Activated CD4-positive, alpha-beta T cell treated with anti-CD3 and anti-CD28 coated beads for 48 hours (primary cell): ENCODE results near the gene SERPINB1.
A peak's percentile ranks its signal among the peaks of the same experiment; 100 is the strongest.
"Not testable (repeated sequence)": the region's sequence is repeated elsewhere in the genome, so short reads cannot be mapped to it uniquely, and the experiment has no call there.

ENCODE experiments used
- DNase-seq: peaks from one replicate; pipeline ENCODE4 v3.0.0-alpha.2; 2020

The SERPINB1 gene

DNA sequence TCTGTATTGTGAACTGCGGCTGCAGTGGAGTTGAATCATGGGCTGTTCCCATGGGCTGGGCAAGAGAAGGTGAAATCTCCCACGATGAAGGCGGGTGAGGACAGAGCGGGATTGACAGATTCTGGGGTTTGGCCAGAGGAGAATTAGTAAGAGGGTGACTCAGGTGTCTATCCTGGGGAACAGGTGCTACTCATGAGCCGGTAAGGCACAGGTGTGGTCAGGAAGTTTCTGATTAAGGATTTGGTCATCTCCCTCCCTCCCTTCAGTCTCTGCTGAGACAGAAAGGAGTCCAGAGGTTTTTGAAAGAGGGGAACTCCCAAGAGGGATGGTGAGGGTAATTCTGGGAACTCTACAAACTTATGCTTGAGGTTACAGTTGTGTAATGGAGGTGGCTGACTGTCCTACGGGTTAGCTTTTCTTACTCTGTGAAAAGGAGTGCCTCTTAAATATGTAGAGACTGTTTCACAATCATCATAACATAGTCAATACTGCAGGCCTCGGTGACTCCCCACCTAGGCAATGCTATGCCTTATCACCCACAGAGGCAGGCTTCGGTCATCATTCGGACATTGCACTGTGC is 31.5 kb downstream of the SERPINB1 start:
- no peak for DNase-seq

DNA sequence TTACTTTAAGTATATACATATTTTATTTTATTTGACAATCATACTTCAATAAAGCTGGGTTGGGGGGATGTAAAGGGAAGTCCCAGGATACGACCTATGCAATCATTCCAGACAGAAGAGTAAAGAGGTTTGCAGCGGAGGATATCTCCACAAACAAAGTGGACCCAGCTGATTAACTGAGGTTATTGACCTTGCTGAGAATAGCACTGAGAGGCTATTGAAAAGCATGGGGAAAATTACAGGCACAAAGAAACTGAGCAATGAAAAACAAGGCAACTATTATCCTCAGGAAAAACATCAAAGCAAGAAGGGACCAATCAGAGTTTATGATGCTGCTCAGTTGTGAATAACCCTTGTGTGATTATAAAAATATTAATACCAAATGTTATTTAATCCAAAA is 32.6 kb downstream of the SERPINB1 start:
- no peak for DNase-seq

DNA sequence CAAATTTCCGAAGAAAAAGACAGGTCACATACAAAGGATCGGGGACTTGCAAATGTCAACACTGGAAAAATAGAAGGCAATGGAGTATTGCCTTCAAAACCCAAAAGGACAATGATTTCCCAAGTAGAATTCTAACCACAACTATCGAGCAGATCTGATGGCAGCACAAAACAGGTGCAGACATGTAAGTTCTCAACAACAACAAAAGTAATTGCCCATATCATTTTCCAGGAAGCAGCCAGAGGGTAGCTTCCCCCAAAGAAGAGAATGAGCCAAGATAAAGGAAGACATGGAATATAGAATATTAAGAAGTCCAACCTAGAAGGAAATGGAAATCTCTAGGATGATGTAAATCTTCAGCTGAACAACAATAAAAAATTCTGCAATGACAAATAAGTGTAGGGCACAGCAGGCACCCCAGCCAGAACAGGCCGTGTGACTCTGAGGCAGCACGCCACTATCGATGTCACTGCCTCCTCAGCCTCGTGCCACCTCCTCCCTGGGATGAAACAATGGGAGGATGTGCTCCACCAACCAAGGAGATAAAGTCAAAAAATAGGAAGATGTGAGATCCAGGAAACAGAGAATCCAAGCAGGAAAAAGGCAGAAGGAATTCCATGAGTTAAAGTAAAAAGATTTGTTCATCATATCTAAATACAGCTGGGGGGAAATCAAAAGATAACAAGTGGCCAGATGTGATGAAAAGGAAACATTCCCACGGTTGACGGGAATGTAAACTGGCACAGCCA is 34.1 kb downstream of the SERPINB1 start:
- DNase-seq, result no peak

DNA sequence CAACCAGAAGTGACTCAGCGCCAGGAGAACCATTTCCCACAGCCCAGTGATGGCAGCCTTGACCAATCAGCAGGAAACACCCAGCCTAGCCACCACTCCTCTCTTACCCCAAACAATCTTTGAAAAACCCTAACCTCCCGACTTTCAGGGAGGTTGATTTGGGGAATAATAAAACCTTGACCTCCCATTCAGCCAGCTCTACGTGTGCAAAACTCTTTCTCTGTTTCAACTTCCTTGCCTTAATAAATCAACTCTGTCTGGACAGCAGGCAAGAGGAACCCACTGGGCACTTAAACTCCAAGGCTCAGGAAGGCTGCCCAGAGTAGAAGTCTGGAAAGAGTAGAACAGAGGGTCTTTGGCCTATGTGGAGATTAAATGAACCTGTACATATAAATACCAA is 35.0 kb downstream of the SERPINB1 start:
- no peak for DNase-seq

DNA sequence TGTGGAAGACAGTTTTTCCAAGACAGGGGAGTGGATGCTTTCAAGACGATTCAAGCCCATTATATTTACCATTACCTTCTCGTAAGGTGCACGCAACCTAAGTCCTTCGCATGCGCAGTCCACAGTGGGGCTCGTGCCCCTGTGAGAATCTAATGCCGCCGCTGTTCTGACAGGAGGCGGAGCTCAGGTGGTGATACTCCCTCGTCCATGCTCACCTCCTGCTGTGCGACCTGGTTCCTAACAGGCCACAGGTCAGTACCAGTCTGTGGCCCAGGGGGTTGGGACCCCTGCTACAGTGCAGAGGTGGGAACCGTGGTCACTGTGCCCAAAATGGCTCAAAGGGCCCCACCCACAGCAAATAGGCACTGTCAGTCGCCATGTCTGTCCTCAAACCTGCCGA is 36.6 kb downstream of the SERPINB1 start:
- DNase-seq, result no peak

DNA sequence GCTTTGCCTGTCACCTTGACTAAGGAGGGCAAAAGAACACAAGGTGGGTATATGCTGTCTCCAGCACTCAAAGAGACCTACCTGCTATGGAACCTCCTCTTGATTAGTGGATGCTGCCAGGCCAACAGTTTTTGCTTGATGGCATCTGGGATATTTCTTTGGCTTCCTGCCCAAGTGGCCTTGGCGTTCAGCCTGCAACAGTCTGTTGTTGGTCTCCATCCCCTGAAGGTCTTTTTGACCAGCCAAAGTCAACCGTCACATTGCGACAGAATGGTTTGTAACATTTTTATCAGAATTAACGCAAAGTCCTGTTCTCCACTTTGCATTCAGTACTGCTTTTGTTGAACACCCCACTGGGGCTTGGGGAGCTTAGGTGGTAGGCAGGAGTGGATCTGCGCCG is 37.1 kb downstream of the SERPINB1 start:
- no peak for DNase-seq

DNA sequence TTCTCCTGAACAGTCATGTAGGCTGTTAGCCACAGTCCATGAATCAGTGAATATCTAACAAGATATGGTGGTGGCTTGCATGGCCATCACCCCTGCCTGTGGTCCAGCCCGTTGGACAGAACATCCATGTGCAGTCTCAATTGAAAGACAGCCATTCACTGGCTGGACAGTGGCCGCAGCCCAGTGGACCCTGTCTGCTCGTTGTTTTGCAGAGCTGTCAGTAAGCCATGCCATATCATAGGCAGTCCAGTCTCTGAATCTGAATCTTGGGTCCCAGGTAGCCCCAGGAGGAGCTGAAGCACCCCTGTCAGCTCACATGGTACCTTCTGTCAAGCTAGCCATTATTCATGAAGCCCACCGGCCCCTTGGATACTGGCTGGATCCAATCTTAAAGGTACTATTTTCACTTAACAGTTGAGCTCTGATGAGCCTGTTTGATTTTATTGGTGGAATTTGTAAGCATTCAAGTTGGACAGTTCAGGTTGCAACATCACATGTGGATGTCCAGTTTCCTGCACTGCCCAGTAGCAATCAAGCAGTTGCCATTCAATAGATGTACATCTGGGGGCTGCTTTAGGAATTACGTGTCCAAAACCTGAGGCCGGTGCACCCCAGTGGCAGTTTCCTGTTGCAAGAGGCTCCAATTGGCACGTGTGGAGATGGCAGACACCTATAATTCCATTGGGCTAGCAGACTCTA is 37.8 kb downstream of the SERPINB1 start:
- no peak for DNase-seq

DNA sequence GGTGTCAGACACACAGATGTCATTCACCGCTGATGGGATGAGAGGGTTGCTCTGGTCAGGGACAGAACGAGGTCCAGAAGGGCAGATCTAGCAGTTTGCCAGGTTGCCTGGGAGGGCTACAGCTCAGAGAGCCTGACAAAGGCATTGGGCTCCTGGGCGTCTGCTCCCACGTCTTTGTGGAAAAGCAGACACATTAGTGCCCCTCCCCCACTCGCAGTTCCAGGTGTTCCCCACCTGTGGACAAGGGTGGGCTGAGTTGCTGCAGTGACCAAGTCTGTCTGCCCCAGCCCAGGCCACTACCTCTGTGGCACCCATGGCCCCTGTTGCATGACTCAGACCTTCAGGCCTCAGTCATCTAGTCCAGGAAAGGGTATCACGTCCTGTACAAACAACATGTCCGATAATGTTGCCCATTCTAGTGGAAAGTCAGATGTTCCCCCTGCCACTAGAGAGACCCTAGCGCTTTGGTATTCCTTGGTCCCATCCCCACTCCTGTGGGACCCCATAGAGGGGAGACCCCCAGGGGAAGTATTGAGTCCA is 39.1 kb downstream of the SERPINB1 start:
- no peak for DNase-seq

DNA sequence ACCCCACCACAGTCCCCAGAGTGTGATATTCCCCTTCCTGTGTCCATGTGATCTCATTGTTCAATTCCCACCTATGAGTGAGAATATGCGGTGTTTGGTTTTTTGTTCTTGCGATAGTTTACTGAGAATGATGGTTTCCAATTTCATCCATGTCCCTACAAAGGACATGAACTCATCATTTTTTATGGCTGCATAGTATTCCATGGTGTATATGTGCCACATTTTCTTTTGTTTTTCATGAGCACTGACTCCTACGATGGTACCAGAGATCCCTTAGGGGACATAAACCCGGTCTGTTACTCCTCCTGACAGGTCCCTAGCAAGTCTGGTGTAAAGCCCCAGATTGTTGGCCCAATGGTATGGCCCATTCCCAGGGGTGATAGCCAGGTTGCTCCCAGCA is 40.0 kb downstream of the SERPINB1 start:
- not testable (repeated sequence) for DNase-seq

DNA sequence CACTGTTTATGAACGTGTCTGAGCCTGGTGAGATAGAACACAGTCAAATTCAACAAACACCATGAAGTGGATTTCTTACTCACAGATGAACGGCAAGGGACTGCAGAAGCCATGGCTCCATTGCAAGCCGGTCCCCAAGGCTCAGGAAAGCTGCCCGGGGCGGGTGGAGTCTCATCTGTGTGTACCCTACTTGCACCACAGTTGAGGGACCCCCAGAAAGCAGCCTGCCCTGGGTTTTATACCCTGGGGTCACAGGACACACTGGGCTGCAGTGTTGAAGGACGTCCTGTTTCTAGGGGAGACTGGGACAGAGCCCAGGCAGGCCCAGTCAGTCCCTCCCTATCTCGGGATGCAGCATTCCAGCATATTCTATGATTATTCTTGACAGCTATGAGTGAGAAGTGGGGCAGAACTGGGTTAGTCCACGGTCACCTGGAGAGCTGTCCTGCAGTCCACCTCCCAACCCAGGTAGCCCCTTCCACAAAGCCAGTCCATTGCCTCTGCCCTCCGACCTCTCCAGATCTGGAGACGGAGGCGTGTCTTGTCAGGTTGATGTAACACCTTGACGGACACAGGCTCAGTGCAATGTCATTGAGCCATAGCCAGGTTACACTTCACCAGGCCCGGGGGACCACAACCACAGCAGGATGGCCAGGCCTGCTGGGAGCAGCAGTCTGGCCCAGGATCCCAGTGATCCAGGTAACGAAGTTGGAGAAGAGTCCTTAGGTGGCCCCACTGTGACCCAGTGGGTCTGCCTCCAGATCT is 40.9 kb downstream of the SERPINB1 start:
- no peak for DNase-seq

DNA sequence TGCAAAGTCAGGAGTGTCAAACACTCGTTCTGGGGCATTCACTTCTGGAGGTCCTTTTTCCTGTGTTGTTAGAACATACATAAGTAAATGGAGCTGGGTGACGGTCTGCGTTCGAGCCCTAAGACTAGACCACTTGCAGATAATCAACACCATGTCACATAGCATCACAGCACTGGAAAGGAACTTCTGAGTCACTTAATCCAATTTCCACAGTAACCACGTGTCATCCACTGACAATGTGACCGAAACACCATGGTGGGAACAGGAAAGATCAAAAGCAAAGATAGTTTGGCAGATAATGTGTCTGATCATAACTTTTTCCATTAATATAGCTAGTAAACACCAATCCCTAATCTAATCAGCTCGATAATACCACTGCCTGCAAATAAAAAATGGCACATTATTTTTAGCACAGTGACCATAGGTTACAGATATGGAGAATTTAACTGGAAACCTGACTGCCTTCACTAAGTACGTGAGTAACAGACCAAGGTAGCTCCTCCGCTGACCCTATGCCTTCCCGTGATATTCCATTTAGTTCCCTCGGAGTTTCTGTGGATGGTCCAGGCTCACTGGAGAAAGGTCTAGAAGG is 41.6 kb downstream of the SERPINB1 start:
- DNase-seq, result no peak

DNA sequence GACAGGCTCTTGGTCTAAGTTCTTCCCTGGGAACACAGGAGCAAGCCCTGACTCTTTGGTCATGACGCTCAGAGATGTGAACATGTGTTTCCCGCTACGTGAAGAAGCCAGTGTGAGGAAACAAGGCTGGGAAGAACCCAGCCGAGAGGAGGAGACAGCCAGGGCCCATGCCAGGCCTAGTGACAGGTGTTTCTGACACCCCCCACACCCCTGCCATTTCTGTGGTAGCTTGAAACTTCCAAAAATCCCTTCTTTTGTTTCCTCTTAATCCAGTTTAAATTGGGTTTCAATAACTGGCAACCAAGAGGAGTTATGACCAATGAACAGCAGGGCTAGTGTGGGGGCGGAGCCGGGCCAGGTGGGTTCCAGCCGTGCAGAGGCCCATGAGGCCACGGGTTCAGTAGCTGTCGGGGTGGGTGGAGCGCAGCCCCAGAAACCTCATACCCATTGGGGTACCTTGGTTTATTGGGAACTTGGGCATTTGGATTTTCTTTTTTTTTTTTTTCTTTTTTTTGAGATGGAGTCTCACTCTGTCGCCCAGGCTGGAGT is 43.0 kb downstream of the SERPINB1 start:
- no peak for DNase-seq

DNA sequence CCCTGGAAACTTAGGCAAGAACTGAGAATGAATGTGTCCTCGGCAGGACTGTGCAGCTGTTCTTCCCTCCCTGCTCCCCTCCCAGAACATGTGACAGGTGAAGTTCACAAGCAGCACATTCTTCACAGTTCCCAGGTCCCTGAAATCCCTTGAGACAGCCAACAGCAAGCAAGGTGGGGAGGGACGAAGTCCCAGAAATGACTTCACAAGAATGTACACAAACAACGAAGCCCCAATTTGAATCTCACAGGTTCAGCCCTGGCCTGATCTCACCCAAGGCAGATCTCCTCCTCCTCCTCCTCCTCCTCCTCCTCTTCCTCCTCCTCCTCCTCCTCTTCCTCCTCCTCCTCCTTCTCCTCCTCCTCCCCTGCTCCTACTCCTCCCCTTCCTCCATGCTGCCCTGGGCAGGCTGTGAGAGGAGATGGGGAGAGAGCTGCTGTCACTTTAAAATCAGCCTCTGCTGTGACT is 44.1 kb downstream of the SERPINB1 start:
- no peak for DNase-seq

DNA sequence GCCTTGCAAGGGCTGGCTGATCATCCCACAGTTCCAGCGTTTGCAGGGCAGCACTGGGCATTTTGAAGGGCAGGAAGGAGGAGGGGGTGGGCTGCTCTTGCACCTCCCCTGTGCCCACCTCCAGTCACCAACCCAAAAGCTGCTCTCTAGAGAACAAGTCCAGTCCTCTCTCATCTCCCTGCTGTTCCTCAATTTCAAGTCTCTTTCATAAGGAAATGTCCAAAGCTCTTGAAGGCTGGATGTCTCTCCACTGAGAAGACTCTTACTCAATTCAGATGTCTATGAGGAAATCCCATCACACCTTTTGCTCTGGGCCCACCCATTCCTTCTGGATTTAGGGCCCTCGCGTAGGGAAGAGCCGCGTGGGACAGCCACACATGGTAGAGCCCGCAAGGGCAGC is 44.8 kb downstream of the SERPINB1 start:
- DNase-seq, result no peak

DNA sequence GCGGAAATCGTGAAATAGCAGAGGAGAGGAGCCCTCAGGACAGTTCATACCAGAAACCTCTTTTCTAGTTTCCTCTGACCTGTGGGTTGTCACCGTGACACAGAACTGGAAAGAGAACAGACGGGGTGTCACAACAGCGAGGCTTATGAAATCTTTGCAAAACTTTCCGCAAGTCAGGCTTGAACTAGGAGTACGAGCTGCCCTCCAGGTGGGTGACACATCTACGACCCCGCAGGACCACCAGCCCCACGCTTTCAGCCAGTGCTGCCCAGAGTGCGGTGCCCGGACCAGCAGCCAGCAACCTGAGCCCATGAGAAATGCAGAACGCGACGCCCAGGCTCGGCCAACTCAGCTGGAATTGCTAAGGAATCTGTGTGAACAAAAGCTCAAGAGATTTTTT is 45.7 kb downstream of the SERPINB1 start:
- DNase-seq, result no peak

DNA sequence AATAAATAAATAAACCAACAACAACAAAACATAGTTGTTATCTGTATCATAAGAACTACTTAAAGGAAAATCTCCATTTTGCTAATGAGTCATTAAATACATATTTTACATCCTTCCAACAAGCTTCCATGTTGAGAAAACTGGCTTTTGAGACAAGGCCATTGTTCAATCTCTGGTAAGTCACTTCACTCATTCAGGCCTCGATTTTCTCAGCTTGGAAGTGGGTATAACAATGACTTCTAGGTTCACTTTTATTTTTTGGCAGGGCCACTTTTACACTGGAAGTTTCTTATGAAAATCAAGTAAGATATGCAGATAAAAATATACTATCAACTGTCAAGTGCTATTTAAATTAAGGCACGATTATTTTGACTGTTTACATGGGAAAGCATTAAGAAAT is 46.5 kb downstream of the SERPINB1 start:
- DNase-seq, result no peak

DNA sequence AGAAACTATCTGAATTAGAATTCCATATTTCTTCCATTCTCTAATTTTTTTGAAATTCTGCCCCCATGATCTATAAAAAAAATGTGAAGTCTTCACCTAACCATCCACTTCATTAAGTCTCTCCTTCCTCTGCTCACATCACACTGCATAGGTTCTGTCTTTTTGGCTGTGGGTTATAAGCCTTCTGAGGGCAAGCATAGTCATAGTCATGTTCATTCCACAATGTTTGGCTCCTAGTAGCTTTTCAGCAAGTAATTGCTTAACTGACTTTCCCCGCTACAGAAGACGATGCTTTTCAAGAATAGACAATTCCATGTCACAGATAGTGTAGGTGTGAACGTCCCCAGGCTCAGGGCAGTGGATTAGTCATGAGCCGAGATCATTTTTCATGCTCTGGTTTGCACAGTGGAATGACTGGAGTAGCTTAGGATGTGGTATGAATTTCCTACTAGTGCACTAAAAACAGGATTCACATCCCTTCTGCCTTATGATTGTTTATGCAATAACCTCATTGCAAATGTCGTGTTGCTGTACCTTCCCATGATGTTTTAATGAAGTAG is 47.4 kb downstream of the SERPINB1 start:
- DNase-seq, result no peak

DNA sequence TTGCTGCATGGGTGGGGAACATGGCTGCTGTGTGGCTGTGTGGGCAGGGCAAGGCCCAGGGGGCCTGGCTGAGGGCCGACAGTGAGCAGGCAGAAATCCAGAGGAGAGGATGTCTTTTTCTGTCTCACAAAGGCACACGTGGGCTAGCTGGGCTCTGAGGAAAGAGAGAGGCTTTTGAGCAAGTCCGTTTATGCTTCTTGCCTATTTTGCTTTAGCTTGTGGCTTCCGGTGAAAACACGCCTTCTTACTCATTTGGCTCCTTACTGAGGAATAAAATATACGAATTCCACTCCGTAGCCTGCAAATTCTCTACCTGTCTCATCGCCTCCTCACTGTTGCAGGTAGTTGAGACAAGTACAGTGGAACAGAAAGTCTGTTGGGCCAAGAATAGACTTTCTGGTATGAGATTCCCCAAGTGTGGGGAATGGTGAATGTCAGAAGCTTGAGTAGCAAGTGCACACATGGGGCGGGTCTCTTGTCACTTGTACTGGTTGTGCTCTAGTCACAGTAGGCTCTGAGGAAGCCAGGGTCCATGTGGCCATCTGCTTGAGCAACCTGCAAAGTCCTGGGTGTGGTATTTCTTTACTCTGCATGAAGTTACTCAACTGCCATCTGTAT is 48.0 kb downstream of the SERPINB1 start:
- DNase-seq, result peak; percentile 53

DNA sequence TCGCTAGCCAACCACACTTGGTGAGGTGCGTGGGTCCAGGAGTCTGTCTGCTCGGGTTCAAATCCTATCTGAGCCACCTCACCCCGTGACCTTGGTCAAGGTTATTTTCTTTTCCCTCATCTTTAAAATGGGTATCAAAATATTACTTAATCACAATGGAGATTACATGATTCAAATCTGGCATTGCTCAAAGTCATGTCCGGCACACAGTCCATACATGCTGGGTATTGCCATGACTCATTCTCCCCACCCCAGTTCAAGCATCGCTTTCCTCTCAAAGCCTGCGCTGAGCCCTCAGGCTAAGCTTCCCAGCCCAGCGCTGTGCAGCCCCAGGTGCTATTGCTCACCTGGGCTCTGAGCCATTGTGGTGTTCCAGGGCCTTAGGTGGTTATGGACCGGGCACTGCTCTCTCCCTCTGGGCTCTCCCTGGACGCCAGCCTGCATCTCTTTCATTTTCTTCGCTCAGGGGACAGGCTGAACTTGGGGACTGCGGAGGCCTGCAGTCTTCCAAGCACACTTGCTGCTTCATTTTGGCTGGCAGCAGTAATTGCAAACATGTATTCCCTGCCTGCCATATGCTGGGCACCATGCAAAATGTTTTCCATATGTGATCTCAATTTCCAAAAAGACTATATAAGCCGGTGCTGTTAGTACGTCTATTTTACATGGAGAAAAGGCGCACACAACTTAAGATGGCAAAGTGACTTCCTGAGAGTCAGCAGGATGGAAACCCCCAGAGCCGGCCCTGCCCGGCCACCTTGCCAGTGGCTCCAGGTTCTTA is 49.1 kb downstream of the SERPINB1 start:
- no peak for DNase-seq

DNA sequence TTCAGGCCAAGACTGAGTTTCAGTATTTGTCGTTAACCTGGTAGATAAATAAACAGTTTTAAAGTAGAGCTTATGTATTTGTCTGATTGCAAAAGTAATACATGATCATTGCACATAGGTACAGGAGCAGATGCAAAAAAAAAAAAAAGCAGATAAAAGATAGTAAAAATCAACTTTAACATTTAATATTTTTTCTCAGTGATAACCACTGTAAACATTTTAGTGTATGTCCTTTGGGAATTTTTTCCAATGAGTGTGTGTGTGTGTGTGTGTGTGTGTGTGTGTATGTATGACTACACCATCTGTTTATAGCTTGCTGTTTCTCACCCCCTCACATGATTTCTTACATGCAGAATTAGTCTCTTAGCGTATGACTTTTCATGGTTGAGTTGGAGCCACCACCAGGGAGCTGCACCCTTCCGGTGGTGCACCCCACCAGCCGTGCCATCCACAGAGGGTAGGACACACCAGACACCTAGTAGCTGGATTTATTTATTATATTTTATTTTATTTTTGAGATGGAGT is 50.2 kb downstream of the SERPINB1 start:
- no peak for DNase-seq
